GM23338 (cell line): ENCODE measurements around the gene ANKRD11. TPM values are rescaled to one million over a fixed set of nuclear protein-coding genes. Genes with fewer than 3 reads are reported as not detected.
"Not testable (repeated sequence)": the region's sequence is repeated elsewhere in the genome, so short reads cannot be mapped to it uniquely, and the experiment has no call there.

Experiments used
- ATAC-seq: fragments of 200-7000 bp; cut with Tn5 transposase; 3 replicates; pipeline ENCODE4 v1.9.1; 2020
- DNase-seq: peaks from one replicate; pipeline ENCODE4 v3.0.0-alpha.2; 2015; ENCODE audit warnings: low spot score
- H2AFZ ChIP-seq: fragments of 200-600 bp; sonication (generic); 2 replicates; pipeline ENCODE4 v1.8.0; 2016; ENCODE audit warnings: antibody characterized with exemption, mild to moderate bottlenecking, moderate library complexity
- H3F3A ChIP-seq: fragments of 200-600 bp; sonication (generic); replicated peaks from 2 replicates; pipeline ENCODE4 v1.8.0; 2017; ENCODE audit warnings: antibody characterized with exemption, mixed run types, low read depth
- H3K27ac ChIP-seq: fragments of 200-600 bp; sonication (generic); 2 replicates; pipeline ENCODE4 v1.6.1; 2016; ENCODE audit warnings: low read depth
- H3K27me3 ChIP-seq: fragments of 200-600 bp; sonication (generic); 2 replicates; pipeline ENCODE4 v1.8.0; 2016; ENCODE audit warnings: mild to moderate bottlenecking, mixed run types, moderate library complexity; ENCODE audit not compliant: insufficient read depth
- H3K36me3 ChIP-seq: fragments of 200-600 bp; sonication (generic); 2 replicates; pipeline ENCODE4 v1.8.0; 2016; ENCODE audit warnings: mild to moderate bottlenecking; ENCODE audit not compliant: insufficient read depth
- H3K4me1 ChIP-seq: fragments of 200-600 bp; sonication (generic); 2 replicates; pipeline ENCODE4 v1.8.0; 2016; ENCODE audit warnings: mild to moderate bottlenecking, moderate library complexity; ENCODE audit not compliant: insufficient read depth
- H3K4me2 ChIP-seq: fragments of 200-600 bp; sonication (generic); 2 replicates; pipeline ENCODE4 v1.7.1; 2017; ENCODE audit warnings: mixed run types
- H3K4me3 ChIP-seq: fragments of 200-600 bp; sonication (generic); 2 replicates; pipeline ENCODE4 v1.6.1; 2016; ENCODE audit warnings: mixed run types
- H3K79me2 ChIP-seq: fragments of 200-600 bp; sonication (generic); replicated peaks from 2 replicates; pipeline ENCODE4 v1.8.0; 2017; ENCODE audit warnings: mild to moderate bottlenecking; ENCODE audit not compliant: insufficient read depth
- H3K9me2 ChIP-seq: fragments of 200-600 bp; sonication (generic); 2 replicates; pipeline ENCODE4 v1.8.0; 2017; ENCODE audit not compliant: insufficient read depth
- H4K20me1 ChIP-seq: fragments of 200-600 bp; sonication (generic); replicated peaks from 2 replicates; pipeline ENCODE4 v1.8.0; 2017; ENCODE audit warnings: mild to moderate bottlenecking; ENCODE audit not compliant: insufficient read depth
- H3K27ac Mint-ChIP-seq: 2 replicates; pipeline ENCODE4 v1.8.0; 2020; ENCODE audit warnings: inconsistent platforms, mild to moderate bottlenecking, moderate library complexity, mixed read lengths
- H3K27me3 Mint-ChIP-seq: 3 replicates; pipeline ENCODE4 v1.8.0; 2022; ENCODE audit warnings: low read depth, mild to moderate bottlenecking, moderate library complexity, mixed read lengths, inconsistent platforms; ENCODE audit not compliant: insufficient read depth, poor library complexity
- H3K36me3 Mint-ChIP-seq: 3 replicates; pipeline ENCODE4 v1.8.0; 2021; ENCODE audit warnings: low read depth, mild to moderate bottlenecking, inconsistent platforms, moderate library complexity, mixed read lengths
- H3K4me1 Mint-ChIP-seq: 3 replicates; pipeline ENCODE4 v1.8.0; 2020; ENCODE audit warnings: mild to moderate bottlenecking, inconsistent platforms, mixed read lengths
- H3K4me3 Mint-ChIP-seq: 3 replicates; pipeline ENCODE4 v1.8.0; 2021; ENCODE audit warnings: moderate library complexity, mild to moderate bottlenecking, inconsistent platforms, mixed read lengths
- H3K9me3 Mint-ChIP-seq: 3 replicates; pipeline ENCODE4 v1.8.0; 2020; ENCODE audit warnings: moderate library complexity, mild to moderate bottlenecking, inconsistent platforms, mixed read lengths
- CREB1 ChIP-seq: fragments of 250-450 bp; sonication (Bioruptor Pico); IDR thresholded peaks from 2 replicates; pipeline ENCODE4 v1.5.0; 2020; ENCODE audit warnings: low read depth, mild to moderate bottlenecking, moderate library complexity
- POLR2AphosphoS5 ChIP-seq: IDR thresholded peaks from 2 replicates; pipeline ENCODE4 v1.6.1; 2016; ENCODE audit warnings: antibody characterized with exemption, low read depth
- ZNF462 ChIP-seq: fragments of 250-450 bp; sonication (Bioruptor Pico); IDR thresholded peaks from 2 replicates; pipeline ENCODE4 v1.5.0; 2020; ENCODE audit warnings: mild to moderate bottlenecking, moderate library complexity
- polyA plus RNA-seq: library from polyadenylated mRNA; unstranded; fragments of >200 nt; fragmentation: Nextera tagmentation; extraction: Ambion mirVana; gene quantifications from 2 replicates; pipeline ENCODE4 v1.2.1, GENCODE V29; 2016
- total RNA-seq: library from RNA; depleted of rRNA; stranded (reverse); fragments of >200 nt; shearing (Covaris generic); gene quantifications from 2 replicates; pipeline ENCODE4 v1.2.3, GENCODE V29; 2014

The ANKRD11 gene
- total and polyA plus RNA-seq, 2 experiments from 2014 or later = 130 to 159 TPM

- H3K9me3 Mint-ChIP-seq, H3K36me3 ChIP-seq, H3K27me3 ChIP-seq, DNase-seq, H2AFZ ChIP-seq, H3K9me2 ChIP-seq: not testable (repeated sequence)
- peaks cover 27% of the 10 kb centered on the region for H3K27me3 Mint-ChIP-seq
- 0 out of 3 replicates have a peak overlapping the region, but pooled peaks have one; percentile 35 for H3K4me3 Mint-ChIP-seq
- peak overlapping the region; percentile 34 for H3K4me3 ChIP-seq
- peak; percentile 16 for ATAC-seq
- peaks cover 13% of the 10 kb centered on the region; the same call in 2 of the 3 replicates for H3K36me3 Mint-ChIP-seq
- peak overlapping the region; percentile 73 for H3K4me2 ChIP-seq
- H4K20me1 ChIP-seq = peaks cover 55% of the 10 kb centered on the region
- peaks cover 59% of the 10 kb centered on the region for H3K4me1 ChIP-seq
- H3K4me1 Mint-ChIP-seq = peaks cover 75% of the 10 kb centered on the region
- peak overlapping the region; percentile 94 for H3K27ac Mint-ChIP-seq
- peaks cover 98% of the 10 kb centered on the region for H3K79me2 ChIP-seq
- peak overlapping the region; percentile 95 for H3K27ac ChIP-seq
- H3F3A ChIP-seq = peaks cover 14% of the 10 kb centered on the region
Observed at GRCh38 chr16:89362540-89363223, 127.7 kb downstream of the ANKRD11 start.

DNA sequence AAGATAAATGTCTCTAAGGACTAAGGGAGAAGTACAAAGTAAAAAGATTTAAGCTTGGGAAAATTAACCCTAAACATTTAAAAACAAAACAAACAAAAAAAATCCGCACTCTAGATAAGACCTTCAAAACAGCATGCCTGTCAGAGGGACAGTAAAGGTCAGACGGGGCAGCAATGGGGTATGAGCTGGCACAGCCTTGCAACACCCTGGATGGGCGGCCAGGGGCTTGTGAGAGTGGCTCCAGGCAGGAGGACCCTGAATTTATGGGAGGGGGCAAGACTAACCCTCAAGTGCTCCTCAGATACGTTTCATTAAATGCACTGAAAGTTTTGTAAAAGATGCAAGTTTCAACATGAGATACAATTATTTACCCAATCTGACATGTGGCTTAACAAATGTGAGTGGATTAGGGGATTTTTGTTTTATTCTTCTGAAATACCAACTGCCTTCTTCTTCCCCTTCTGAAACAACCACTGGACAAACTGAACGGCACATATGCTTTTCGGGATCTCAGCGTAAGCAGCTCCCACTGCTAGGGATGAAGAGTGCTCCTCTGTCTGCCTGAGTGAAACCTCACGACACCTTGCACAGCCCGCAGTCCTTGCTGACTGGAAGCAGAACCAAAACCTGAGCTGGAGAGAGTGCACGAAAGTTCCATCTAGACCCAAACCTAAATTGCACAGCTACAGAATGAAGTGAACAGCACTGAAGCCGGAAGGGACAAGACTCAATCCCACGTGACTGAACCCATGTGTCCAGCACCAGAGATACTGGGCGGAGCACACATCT is 128.4 kb downstream of the ANKRD11 start:
- Histone ChIP-seq H3K9me2 (no peaks in the 10 kb centered on the region), H3K27me3 (no peaks in the 10 kb centered on the region), H3K4me2 (peak overlapping the region; percentile 70), H4K20me1 (peaks cover 59% of the 10 kb centered on the region), H3K36me3 (peaks cover 5% of the 10 kb centered on the region; the same call in 1 of the 2 replicates), H3F3A (peaks cover 21% of the 10 kb centered on the region), H3K79me2 (peaks cover 98% of the 10 kb centered on the region), H3K27ac (peak overlapping the region; percentile 94), H3K4me1 (peaks cover 56% of the 10 kb centered on the region), H2AFZ (no peak overlapping the region), H3K4me3 (0 out of 2 replicates have a peak overlapping the region, but pooled peaks have one; percentile 29)
- Mint-ChIP-seq H3K9me3 (no peaks in the 10 kb centered on the region), H3K27me3 (peaks cover 28% of the 10 kb centered on the region), H3K4me3 (peak overlapping the region; percentile 53; the same call in 1 of the 3 replicates), H3K36me3 (peaks cover 13% of the 10 kb centered on the region; the same call in 2 of the 3 replicates), H3K27ac (peak overlapping the region; percentile 94), H3K4me1 (peaks cover 79% of the 10 kb centered on the region)
- DNase-seq = no peak
- no peak for ATAC-seq
- no peak for TF ChIP-seq CREB1

DNA sequence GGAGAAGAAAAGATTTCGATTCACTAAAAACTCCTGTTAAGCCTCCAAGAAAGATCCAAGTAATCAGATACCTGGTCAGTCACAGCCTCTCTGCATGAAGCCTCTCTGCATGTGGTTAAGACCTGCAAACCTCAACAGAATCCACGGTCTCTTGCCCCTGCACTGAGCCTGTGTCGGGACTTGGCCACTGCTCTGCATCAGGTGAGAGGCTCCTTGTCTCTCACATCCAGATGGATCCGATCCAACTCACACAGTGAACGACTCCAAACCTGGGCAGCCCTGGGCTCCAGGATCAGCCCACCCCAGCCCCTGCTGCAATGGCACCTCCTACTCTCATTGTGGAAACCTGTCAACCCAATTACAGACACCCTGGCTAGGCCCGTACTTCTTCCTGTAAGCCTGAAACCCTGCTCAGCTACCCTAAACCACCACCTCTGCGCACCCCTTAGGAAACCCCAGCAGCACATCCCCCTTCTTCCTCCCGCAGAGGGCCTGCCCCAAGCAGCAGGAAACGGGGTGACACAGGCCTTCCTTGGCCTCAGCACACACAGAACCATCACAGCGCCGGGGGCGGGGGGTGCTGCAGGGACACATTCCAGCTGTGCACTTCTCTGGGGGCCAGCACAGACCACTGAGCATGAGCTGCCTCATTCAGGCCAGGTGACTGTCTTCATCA is 129.5 kb downstream of the ANKRD11 start:
- H3K4me2 ChIP-seq = peak overlapping the region; percentile 70
- no peak for DNase-seq
- no peak for TF ChIP-seq POLR2AphosphoS5
- TF ChIP-seq ZNF462 (CRISPR knock-in tag) = no peak

More for the DNA sequence above, 129.5 kb downstream of the ANKRD11 start:
- peak overlapping the region; percentile 53 for H3K4me3 Mint-ChIP-seq
- peaks cover 57% of the 10 kb centered on the region for H3K4me1 ChIP-seq
- H3K27ac Mint-ChIP-seq = peak overlapping the region; percentile 93
- H3K4me1 Mint-ChIP-seq = peaks cover 79% of the 10 kb centered on the region
- peaks cover 24% of the 10 kb centered on the region for H3K27me3 Mint-ChIP-seq
- no peaks in the 10 kb centered on the region for H3K27me3 ChIP-seq
- peaks cover 63% of the 10 kb centered on the region for H4K20me1 ChIP-seq
- H3K9me3 Mint-ChIP-seq = no peaks in the 10 kb centered on the region
- peaks cover 13% of the 10 kb centered on the region; the same call in 2 of the 3 replicates for H3K36me3 Mint-ChIP-seq
- ATAC-seq = peak; percentile 48
- peaks cover 5% of the 10 kb centered on the region; the same call in 1 of the 2 replicates for H3K36me3 ChIP-seq
- H3K27ac ChIP-seq = peak overlapping the region; percentile 94
- peaks cover 21% of the 10 kb centered on the region for H3F3A ChIP-seq
- H3K4me3 ChIP-seq = 0 out of 2 replicates have a peak overlapping the region, but pooled peaks have one; percentile 29
- peaks cover 98% of the 10 kb centered on the region for H3K79me2 ChIP-seq
- no peaks in the 10 kb centered on the region for H3K9me2 ChIP-seq
- H2AFZ ChIP-seq = no peak overlapping the region
